HG03469 (cell line): ENCODE data around the gene CAGE1.
A peak's percentile ranks its signal among the peaks of the same experiment; 100 is the strongest.

Experiments
- ATAC-seq: cut with Tn5 transposase; IDR thresholded peaks from one replicate; pipeline ENCODE4 v1.9.1; 2021; ENCODE audit warnings: mild to moderate bottlenecking, moderate library complexity, moderate number of reproducible peaks; ENCODE audit not compliant: unreplicated experiment

Gene CAGE1

DNA sequence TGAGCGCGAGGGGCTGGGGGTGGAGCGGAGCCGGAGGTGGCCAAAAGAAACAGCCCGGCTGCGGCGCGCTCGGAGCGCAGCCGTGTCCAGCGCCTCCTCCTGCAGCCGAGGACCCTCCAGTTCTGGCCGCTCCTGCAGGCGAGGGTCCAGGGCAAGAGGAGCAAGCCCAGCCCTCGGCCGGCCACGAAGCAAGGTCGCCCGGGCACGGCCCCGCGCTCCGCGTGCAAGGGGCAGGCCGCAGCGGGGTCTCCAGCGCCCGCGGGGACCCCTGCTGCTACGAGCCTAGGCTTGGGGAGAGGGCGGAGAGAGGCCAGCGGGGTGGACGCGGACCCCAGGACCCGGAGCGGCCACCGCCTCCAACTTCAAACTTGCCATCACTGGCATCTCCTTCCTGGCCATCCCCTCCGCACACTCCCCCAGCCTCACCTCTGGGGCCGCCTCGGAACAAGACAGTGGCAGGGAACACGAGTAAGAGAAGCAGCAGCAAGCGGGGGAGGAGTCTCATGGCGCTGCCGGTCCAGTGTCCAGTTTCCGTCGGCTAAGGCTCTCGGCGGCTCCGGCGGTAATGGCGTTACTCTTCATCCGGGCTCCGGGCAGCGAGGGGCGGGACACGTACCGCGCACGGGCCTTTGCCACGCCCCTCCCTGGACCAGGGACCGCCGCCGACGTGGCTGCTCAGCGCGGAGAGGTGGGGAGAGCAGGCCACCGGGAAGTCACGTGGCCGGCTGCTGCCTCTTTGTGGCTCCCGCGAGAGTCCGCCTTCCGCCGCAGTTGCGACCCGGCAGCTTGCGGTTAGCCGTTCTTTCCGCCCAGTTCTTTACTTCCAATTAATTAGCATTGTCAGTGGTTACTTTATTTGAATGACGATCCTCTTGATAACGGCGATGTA, 76.7 kb downstream of the CAGE1 start, which contains the start of gene SSR1:
TSS of gene SSR1 (minus strand) at position 584 of the 889 bp plus-strand sequence. CDS start at position 505, 79 bp downstream.
- ATAC-seq = peak; percentile 93

DNA sequence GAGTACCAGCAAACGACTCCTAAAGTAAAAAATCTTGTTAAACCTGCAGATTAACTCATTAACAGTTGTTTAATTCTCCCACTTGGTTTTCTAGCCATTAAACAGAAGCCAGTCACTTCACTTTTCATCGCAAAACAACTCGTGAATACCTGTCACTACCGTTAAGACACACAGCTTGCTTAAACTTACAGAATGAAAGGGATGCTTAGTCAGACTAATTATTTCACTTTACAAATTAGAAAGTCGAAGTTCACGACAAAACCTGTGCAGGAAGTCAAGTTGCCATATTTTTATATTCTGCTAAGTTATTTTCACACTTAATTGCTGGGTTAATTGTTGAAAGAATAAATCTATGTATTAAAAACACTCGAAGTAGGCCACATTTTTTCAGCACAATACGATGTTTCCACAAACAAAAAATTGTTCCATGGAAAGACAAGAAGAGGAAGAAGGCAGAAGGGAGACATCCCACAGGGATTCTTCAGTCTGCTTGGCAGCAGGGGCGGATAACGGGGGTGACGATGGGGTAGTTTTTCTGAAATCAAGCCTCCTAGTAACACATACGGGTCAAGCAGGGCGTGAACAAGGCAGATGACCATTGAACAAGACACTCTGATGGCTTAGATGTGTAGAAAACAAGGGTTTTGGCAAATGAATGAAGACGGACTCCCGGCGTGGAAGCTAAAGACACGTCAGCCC, 77.5 kb downstream of the CAGE1 start:
- no peak for ATAC-seq

DNA sequence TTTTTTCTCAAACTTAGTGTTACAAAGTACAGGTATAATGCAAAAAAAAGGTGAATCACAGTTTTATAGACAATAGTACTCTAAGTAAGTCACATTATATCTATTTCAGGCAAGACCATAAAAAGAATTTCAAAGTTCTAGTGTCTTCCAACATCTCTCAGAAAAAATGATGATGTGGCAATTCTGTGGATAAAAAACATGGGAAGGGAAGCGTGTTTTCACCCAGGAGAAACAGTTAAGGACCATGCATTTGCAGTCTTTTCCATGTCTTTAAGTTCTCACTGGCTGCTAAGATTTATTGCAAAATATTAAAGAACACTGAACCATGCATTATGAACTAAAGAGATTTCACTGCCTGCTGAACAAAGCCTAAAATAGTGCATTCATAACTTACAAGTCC, 78.4 kb downstream of the CAGE1 start:
- ATAC-seq = no peak

DNA sequence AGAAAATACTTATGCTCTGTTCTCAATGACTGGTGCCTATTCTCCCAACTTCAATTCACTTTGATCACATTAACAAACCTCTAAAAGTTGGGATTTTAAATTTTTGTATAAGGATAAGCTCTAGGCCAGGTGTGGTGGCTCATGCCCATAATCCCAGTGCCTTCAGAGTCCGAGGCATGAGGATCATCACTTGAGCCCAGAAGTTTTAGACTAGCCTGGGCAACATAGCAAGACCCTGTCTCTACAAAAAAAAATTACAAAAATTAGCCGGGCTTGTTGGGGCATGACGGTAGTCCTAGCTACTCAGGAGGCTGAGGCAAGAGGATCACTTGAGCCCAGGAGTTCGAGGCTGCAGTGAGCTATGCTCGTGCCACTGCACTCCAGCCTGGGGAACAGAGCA, 80.5 kb downstream of the CAGE1 start:
- no peak for ATAC-seq

DNA sequence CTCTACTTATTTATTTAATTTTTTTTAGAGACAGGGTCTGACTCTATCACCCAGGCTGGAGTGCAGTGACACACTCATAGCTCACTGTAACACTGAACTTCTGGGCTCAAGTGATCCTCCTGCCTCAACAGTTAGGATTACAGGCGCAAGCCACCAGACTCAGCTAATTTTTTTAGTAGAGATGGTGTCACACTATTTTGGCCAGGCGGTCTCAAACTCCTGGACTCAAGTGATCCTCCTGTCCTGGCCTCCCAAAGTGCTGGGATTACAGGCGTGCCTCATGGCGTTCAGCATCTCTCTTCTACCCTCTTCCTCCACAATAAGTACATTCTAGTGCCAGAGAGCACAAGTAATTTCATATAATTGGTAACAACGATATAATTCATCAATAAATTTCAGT, 82.0 kb downstream of the CAGE1 start:
- ATAC-seq = no peak

DNA sequence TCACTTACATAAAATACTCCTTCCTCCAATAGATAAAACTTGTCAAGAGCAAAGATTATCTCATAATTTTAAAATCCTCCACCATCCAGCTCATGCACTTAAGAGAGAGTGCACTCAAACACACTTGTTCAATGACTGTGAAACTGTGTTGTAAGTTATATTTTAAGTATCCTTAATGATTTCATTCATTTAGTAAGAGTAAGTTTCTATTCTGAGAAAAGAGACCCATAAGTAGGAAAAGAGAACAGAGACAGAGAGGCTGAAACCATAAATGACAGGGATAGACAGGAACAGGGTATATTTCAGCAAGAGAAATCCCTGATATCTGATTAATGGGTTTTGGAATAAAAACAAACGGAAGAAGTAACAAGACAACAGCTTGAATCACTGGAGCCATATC, 84.7 kb downstream of the CAGE1 start:
- ATAC-seq = no peak

DNA sequence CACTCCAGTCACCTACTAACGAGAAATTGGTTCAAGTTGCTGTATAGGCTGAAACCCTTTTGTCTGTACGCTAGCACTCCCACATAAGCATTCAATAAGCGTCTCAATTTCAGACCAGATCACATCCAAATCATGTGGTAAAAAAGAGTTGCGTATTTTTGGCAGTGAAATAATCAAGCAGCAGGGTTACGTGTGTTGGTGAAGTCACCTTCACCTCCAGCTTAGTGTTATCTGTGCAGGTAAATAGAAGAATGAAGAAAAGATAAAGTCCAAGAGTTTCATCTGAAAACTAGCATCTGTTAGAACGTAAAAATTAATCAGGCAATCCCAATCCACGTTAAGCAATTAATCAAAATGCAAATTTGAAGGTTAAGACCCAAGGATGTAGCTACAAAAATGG, 87.8 kb downstream of the CAGE1 start:
- ATAC-seq = no peak

DNA sequence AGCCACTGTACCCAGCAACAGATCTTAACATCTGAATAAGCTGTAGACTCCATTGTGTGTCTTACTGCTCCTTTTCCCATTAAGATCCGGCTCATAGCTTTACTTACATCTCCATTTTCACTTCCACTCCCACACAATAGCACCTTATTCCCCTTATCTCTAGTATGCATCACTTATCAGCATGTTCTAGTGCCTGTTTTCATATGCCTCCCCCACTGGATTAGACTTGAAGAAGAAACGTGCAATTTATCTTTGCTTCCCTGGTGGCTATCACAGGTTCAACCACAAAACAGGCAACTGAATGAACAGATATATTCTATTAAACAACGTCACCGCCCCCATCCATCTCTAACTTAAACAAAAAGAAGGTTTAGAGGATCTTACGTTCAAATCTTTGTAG, 88.6 kb downstream of the CAGE1 start:
- no peak for ATAC-seq

DNA sequence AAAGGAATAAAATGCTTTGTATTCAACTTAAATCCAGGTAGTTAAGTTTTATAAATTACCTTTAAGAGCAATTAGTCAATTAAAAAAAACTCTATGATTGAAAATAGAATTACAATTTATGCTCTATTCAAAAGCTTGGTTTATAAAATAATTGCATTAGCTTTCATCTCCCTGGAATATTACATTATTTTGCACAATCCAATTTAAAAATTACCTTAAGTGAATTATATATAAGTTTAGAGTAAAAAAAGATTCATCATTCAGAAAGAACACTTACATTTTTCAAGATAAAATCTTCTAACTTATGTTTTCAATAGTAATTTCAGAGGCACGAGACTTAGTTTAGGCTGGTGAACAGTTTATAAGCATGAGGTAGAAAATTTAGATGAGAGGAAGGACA, 91.4 kb downstream of the CAGE1 start:
- ATAC-seq = no peak

DNA sequence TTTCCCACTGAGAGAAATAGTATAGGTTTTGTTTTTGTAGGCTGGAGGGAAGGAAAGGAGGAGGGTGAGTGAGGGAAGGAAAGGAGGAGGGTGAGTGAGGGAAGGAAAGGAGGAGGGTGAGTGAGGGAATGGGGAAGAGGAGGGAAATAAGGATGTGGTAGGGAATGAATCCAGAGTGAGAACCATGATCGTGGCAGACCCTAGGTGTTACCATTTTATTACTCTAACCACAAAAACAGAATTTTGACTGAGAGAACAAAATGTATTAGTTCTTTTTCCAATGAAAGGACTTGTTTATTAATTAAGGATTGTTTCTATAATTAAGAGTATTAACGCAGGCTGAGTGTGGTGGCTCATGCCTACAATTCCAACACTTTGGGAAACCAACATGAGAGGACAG, 92.9 kb downstream of the CAGE1 start:
- ATAC-seq = no peak

DNA sequence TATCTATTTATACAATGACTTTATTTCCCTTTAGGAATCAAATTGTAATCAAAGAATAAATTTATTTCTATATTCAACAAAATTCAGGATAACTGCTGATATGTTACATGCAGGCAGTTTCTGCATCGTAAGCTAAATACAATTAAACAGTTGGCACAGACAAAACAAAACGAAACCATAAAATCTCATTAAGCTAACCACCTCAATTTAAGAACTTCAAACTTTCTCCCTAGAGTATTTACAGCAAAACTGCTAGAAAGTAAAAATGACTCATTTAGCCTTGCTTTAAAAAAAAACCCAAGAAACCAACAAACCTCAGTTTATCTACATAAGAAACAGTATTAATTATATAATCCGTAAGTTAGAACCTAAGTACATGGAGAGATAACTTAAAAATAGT, 93.6 kb downstream of the CAGE1 start:
- no peak for ATAC-seq

DNA sequence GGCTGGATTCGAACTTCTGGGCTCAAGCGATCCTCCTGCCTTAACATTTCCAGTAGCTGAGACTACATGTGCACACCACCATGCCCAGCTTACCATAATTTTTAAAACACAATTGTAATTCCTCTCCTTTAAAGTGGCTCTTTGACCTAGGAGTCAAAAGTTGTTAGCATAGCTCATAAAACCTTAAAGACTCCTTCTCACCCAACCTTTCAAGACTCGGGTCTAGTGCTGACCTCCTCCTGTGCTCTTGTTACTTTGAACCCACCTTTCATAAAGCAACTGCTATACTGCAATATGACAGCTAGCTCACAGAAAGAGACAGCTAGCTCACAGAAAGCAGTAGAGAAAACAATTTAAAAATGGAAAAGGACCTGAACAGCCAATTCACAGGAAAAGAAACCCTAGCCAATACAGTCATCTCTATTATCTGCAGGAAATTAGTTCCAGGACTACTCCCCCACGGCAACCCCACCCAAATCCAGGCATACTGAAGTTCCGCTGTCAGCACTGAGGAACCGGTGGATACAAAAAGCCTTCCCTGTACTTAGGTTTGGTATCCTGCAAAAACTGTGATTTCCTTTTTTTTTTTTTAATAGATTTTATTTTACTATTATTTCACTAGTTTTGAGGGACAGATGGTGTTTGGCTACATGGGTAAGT, 96.8 kb downstream of the CAGE1 start:
- ATAC-seq = no peak

DNA sequence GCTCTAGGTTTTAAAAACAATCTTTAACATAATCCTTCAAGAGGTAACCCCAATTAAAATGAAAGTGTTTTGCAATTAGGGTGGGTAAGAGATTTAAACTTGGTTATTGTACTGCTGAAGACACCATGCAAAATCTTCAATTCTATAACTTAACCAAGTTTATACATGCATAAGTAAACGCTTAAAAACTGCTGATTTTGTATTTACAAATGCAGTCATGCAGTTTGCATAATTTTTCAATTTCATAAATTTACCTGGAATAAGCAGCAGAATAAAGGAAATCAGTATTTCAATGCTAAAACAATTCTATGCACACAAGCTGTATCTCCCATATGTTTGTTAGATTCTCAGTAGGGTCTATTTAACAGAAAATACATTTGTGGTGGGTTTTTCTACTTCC, 99.5 kb downstream of the CAGE1 start:
- ATAC-seq = no peak

DNA sequence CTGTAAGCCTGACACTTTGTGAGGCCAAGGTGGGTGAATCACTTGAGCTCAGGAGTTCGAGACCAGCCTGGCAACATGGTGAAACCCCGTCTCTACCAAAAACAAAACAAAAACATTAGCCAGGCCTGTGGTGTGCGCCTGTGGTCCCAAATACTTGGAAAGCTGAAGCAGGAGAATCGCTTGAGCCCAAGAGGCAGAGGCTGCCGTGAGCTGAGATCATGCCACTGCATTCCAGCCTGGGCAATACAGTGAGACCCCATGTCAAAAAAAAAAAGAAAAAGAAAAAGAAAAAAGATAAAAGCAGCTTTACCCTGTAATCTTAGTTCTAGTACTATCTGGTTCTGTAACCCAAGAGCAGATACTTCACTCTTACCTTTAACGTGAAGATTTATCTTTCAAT, 104.1 kb downstream of the CAGE1 start:
- ATAC-seq = no peak

DNA sequence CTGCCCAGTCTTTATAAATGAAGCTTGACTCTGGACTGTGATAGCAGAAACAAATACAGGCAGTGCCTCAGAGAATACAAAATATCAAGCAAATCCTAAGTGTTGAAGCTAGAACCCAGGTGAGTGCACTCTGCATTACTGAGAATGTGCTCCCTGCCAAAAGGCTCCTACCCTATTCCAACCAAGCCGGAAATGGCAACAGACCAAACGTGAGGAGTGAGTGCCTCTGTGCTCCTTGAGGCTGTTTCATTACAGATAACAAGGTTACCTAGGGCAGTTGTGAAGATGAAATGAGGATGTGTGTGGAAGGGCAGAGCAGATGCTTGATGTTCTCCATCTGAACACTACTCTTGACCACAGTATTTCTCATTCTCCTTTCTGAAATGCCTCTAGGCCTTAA, 105.9 kb downstream of the CAGE1 start:
- ATAC-seq = no peak

DNA sequence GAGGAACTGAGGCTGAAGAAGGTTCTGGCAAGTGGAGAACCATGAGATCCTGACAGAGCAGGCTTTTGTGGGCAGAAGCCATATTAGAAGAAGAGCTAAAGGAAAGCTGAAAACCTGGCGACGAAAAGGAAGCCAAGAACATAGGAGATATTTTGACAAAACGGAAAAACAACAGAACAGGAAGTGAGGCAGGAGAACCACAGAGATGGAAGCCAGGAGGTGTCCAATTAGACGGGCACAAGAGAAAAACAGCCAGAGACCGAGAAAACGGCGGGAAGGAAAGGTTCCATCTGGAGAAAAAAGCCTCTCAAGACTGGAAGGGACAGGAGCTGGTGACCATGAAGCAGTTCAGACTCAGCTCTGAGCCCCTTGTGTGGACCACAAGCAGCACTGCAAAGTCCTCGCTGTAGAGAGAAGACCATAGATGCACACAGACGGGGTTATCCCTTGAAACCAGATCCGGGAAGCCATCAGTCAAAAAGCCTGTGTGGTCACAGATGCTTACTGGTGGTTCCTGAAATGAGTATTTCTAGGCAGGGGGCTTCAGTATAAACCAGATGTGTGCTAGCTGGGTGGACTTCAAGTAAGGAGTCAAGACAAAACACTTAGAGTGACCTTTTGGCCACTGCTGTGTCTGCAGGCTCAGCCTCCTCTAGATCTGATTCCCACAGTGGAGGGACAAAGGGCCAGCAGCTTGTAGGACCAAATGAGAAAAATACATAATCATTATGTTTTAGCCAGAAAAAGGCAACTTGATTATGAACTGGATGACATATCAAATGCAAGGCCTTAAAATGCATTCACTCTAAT, 107.2 kb downstream of the CAGE1 start:
- no peak for ATAC-seq
